ENCODE measurements around the gene ARHGEF6. TPM values are rescaled to one million over a fixed set of nuclear protein-coding genes. Genes with fewer than 3 reads are reported as not detected.

The ARHGEF6 gene
- total RNA-seq, 1 experiment from 2014 or later, result 2.7 TPM

GRCh38 chrX:136656361-136656964 is 124.3 kb downstream of the ARHGEF6 start:
- no peak for DNase-seq (ENCODE audit: extremely low read depth, low read depth)

DNA sequence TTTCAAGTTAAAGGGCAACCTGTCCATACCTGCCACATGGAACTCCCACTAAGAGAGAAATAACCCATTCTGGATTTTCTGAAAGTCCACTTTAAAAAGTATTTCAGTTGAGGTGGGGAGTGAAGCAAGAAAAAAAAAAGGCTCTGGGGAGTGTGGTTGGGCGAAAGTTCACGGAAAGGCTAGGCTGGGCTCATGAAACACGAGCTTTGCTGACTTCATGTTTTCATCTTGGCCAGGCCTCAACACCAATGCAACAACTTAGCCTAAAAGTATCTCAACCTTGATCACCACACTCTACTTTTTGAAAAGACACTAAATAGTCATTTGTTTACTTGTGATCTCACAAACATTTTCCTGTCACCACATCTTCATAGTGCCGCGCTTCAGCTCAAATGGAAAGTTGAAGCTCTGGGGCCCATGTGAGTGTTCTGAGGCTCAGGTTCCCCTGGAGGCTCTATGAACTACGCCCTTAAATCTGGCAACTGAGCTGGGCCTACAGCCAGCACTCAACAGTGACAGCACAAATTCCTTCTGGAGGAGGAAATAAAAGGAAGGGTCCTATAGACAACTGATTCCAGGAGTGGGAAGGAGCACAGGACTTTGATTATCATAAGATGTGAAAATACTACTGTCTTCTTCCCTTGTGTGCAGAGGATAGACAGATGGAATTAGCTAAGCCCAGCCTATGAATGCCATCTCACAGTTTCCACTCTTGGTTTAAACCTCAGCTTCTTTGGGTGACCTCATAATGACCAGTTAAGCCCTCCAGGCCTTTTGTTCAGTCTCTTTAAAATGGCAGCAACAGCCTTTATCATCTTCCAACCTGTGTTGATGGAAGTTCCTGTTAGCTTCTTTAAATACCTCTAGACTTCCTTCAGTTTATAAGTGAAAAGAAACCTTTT is 127.7 kb downstream of the ARHGEF6 start:
- DNase-seq (ENCODE audit: extremely low read depth, low read depth), result no peak

DNA sequence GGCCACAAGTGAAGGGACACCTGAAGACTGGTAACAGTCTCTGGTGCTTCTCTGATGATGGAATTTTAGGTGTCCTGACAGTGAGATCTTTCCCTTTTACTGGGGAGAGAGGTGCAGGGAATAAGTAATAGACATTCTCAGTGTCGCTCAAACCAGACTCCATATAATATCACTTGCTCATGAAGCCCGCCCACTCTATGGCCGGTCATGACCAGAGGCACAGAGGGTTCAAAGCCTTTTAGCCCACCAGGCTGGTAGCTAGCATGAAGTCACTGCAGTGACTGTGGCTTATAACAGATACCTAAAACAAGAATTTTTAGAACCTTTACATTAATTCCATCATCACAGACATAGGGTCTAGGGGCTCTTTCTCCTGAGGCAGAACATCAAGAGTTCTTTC is 129.9 kb downstream of the ARHGEF6 start:
- DNase-seq (ENCODE audit: extremely low read depth, low read depth), result no peak

- DNase-seq (ENCODE audit: extremely low read depth, low read depth), result no peak
Observed at GRCh38 chrX:136647677-136648360, 132.9 kb downstream of the ARHGEF6 start, which contains the start of gene CD40LG. Gene CD40LG, plus strand, starts transcription at chrX:136648158. Its CDS starts 91 bp downstream, at chrX:136648249.

GRCh38 chrX:136646602-136647239 is 134.0 kb downstream of the ARHGEF6 start:
- DNase-seq (ENCODE audit: extremely low read depth, low read depth), result no peak

- no peak for DNase-seq (ENCODE audit: extremely low read depth, low read depth)
Observed at GRCh38 chrX:136643243-136643642, 137.5 kb downstream of the ARHGEF6 start.

- DNase-seq (ENCODE audit: extremely low read depth, low read depth), result no peak
Observed at GRCh38 chrX:136639506-136640176, 141.1 kb downstream of the ARHGEF6 start.

DNA sequence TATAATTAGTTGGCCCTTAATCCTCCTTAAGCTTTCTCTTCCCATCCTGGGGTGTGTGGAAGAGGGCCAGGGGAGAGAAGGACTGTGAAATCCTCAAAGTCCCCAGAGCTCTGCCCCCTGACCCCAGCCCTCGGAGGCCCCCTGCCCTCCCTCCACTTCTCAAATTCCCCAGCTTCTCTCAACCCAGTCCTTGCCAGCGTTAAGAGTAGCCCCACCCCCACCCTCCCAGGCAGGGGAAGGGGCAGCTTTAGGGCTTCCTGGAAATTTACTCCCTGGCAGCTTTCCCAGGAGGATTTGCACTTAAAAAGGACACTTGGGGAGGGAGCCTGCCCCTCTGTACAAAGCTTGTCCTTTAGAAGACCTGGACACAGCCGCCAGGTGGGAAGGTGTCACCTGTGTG is 144.6 kb downstream of the ARHGEF6 start:
- DNase-seq (ENCODE audit: extremely low read depth, low read depth), result no peak

DNA sequence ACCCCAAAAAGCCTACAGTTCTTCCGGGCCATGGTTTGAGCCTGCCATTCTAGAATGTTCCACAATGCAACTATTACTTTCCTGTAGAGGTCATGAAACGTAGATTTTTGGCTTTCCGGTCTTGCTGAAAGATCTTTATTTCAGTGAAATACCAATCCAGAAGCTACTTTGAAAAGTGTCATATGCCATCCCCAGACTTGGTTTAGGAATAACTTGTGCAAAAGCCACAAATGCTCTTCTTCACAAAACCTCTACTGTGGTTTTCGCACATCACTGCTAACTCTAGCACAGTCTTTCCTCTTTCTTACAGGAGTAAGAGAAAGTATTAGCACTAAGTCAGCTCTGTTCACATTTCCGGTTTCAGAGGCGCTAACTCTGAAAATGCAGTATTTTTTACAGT is 145.5 kb downstream of the ARHGEF6 start:
- no peak for DNase-seq (ENCODE audit: extremely low read depth, low read depth)

DNA sequence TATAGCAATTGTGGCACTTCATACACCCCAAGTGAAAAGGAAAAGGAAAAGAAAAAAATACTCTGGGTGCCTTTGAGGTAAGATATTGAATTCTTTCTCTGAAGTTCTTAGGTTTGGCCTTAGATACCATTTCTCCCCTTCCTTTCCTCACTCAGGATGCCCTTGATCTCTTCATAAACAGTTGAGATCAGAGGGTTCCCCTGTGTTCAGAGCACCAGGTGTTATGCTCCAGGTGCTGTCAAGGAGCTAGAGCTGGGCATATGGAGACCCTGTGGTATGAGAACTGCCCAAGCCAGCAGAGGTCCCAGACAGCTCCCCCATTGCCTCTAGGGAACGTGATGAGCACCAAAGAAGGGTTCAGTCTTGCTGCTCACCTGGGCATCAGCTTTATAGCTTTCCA is 149.9 kb downstream of the ARHGEF6 start:
- DNase-seq (ENCODE audit: extremely low read depth, low read depth), result no peak

DNA sequence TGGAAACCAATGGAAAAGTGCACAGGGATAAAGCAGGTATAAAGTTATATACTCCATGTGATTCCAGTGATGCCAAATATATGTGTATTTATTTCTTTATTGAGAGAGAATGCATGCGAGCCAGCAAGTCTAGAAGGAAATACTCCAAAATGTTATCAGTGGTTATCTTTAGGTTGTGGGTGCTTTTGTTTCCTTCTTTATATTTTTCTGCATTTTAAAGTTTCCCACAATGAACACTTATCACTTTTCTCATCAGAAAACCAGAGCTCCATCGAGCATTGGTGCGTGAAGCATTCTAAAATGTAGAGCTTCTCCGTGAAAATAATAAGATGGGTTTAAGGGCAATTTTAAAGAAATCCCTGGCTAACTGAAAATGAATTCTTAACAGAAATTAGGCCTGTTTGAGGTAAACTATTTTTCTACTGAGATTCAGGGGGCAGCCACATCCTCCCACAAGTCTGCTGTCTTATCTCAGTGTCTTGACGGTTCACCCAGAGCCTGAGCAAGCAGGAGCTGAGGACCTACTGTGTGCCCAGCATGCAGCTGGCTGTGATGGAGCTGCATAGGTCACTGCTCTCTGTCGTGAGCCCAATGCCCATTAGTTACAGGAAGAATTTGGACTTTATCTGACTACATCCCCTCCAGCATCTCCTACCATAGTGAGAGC is 151.5 kb downstream of the ARHGEF6 start:
- DNase-seq (ENCODE audit: extremely low read depth, low read depth), result no peak

- no peak for DNase-seq (ENCODE audit: extremely low read depth, low read depth)
Observed at GRCh38 chrX:136627409-136627808, 153.3 kb downstream of the ARHGEF6 start.

GRCh38 chrX:136626891-136627290 is 153.8 kb downstream of the ARHGEF6 start:
- no peak for DNase-seq (ENCODE audit: extremely low read depth, low read depth)

GRCh38 chrX:136626237-136626636 is 154.5 kb downstream of the ARHGEF6 start:
- DNase-seq (ENCODE audit: extremely low read depth, low read depth), result no peak

- no peak for DNase-seq (ENCODE audit: extremely low read depth, low read depth)
Observed at GRCh38 chrX:136625246-136625645, 155.5 kb downstream of the ARHGEF6 start.

- no peak for DNase-seq (ENCODE audit: extremely low read depth, low read depth)
Observed at GRCh38 chrX:136623396-136623795, 157.3 kb downstream of the ARHGEF6 start.

DNA sequence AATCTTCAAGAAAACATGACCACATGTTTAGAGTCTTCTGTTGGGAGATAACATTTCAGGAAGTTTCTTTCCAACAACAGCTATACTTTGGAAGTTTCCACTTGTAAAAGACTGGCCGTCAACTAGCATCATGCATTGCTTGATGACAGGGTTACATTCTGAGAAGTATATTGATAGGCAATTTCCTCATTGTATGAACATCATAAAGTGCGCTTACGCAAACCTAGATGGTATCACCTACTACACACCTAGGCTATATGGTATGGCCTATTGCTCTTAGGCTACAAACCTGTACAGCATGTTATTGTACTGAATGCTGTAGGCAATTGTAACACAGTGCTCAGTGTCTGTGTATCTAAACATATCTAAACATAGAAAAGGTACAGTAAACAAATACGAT is 158.2 kb downstream of the ARHGEF6 start:
- no peak for DNase-seq (ENCODE audit: extremely low read depth, low read depth)

- DNase-seq (ENCODE audit: extremely low read depth, low read depth), result no peak
Observed at GRCh38 chrX:136620780-136621179, 160.0 kb downstream of the ARHGEF6 start.

DNA sequence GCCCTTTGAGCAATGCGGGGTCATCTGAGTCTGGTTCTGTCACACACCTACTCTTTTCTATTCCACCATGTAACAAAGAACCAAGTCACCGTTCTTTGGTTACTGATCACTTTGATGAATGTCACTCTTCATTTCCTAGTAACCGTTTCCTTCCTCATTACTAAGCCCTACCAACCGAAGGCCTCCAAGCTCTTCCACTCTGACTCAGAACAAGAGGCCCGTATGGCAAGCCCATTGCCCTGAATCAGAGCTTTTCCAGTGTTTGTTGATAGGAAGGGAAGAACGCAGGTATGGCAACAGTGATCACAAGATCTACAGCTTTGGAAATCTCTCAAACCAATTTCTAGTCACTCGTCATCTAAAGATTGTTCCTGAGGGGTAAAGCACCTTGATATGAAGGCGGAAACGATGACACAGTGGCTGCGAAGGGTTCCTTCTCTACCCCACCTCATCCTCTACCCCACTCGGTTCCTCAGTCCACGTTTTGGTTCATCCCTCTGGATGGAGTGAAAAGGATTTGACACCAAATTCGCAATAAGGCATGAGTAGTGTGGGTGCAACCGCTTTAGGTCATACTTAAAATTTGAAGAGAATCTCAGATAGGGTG is 160.7 kb downstream of the ARHGEF6 start:
- no peak for DNase-seq (ENCODE audit: extremely low read depth, low read depth)

Measured in NCI-H460 (cell line).